CD4-positive, alpha-beta T cell treated with Interferon gamma for 1 hour (primary cell): ENCODE results near the gene SEC14L5.
"Not testable (repeated sequence)": the region's sequence is repeated elsewhere in the genome, so short reads cannot be mapped to it uniquely, and the experiment has no call there.

Experiments
- DNase-seq: peaks from one replicate; pipeline ENCODE4 v3.0.0-alpha.2; 2020

The SEC14L5 gene

DNA sequence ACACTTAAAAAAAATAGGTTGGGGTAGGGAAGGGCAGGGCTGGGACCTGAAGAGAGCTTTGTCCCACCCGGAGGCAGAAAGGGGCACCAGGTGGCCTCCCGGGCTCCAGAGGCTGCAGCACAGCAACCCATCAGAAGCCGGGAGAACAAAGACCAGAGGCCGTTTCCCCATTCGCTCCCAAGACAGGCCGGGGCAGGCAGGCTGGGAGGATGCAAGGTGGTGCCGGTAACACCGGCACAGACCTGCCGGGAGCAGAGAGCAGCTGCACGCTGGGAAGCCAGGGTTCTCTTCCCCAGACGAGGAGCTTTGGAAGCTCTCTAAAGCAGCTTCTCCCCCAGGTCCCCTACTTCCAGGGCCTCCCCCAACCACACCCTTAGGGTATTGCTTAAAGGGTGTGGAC is 26.7 kb upstream of the SEC14L5 start:
- no peak for DNase-seq

DNA sequence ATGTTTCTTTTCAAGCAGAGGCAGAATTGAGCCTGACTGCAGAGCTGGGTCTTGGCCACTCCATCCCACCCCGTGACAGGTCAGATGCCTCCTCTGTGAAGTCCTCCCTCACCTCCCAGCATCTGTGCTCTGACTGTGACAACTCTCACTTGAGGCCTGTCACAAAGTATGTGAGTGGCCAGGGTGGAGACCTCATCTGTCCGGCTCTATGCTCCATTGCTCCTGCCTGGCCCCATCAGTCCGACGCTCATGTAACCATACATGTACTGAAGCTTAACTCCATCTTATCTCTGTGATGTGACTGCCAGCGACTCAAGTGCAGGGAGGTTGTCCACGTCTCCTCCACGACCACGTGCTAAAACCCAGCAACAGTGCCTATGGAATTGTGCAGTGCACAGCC is 24.7 kb upstream of the SEC14L5 start:
- no peak for DNase-seq

DNA sequence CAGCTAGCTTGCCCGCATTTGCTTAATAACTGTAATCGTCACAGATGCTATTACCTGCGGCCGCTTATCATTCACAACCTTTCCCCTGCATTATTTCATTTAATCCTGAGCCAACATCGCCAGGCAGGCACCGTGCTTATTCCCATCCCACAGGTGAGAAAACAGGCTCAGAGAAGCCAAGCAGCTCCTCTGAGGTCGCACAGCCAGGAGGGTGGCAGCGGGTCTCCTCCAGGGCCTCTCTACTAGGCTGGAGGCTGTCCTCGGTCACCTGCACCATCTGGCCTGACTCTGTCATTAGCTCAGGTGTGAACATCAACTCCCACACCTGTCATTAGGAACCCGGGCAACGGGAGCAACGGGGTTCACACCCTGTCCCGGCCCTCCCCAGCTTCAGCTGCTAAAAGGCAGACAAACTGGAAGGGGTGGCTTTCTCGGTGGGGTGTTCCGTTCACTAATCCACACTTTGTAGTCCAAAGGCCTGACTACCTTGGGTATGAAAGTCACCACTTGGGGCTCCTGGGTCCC is 24.2 kb upstream of the SEC14L5 start:
- no peak for DNase-seq

DNA sequence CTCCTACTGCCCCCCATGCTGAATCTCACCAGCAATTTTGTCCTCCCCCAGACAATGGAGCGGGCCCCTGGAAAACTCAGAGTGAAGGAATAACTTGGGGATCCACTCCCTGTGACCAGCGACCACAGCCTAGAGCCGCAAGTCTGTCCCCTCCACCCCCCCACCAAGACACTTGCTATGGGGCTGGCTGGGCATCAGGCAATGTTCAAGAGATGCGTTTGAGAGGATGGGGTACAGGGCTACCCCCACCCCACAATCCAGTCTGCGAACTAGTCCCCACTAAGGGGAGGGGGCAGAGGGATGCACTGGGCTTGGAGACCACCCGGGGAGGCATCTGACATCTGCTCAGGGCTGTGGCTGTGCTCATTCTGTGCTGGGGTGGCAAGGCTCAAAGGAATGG is 23.5 kb upstream of the SEC14L5 start:
- DNase-seq: no peak

DNA sequence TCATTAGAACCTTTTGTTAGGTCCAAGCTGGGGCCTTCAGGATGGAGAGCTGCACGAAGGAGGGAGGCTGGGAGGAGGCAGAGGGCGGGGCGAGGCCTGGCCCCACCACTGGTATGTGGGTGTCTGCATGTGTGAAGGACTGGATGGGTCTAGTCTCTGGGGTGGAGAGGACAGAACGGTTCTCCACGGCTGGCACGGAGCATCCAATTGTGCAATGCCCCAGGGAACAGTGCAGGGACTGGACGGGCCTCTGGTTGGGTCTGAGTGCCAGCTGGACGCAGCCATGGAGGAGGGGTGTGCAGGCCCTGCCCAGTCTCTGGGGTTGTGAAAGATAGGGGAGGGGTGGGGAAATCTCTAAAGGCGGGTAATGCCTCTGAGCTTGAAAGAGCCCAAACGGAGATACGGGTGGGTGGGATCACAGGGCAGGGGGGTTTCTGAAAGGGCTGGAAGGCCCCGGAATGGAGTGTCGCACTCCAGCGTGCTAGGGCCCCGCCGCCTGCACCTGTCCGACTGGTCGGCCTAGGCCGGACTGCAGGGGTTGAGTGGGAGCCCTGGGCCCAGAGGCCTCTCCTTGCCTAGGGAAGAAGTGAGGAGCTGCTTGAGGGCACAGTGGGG is 22.8 kb upstream of the SEC14L5 start:
- no peak for DNase-seq

DNA sequence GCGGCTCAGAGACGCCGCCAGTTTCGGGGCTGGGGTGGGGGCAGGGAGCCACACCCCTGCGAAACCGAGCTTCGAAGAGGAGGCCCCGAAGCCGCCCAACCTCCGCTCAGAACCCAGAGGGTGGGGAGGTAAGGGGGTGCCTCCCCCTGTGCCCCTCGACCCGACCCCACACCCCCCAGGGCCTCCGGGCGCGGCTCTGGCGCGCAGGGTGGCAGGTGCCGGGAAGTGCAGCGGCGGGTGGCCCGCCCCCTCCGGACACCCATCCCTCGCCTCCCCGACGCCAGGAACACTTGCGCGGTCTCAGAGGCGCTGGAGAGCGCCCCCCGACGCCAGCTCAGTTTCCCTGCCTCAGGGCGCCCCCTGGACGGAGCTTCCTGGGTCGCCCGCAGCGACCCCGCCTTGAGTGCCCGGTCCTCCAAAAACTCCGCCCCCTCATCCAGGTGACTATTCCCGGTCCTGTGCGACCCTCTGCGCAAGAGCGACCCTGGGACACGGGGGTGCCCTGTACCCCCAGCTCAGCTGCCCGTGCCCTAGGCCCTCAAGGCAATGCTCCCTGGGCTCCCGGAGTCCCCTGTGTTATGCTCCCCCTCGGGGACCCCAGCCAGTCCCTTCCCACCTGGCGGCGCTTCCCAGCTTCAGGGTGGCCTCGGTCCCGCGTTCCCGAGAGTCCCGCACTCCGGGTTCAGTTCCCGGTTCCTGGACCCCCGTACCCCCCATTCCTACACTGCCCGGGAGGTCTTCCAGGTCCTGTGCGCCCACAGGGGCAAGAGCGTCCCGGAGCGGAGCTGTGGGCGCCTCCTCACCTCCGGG is 21.7 kb upstream of the SEC14L5 start:
- no peak for DNase-seq

DNA sequence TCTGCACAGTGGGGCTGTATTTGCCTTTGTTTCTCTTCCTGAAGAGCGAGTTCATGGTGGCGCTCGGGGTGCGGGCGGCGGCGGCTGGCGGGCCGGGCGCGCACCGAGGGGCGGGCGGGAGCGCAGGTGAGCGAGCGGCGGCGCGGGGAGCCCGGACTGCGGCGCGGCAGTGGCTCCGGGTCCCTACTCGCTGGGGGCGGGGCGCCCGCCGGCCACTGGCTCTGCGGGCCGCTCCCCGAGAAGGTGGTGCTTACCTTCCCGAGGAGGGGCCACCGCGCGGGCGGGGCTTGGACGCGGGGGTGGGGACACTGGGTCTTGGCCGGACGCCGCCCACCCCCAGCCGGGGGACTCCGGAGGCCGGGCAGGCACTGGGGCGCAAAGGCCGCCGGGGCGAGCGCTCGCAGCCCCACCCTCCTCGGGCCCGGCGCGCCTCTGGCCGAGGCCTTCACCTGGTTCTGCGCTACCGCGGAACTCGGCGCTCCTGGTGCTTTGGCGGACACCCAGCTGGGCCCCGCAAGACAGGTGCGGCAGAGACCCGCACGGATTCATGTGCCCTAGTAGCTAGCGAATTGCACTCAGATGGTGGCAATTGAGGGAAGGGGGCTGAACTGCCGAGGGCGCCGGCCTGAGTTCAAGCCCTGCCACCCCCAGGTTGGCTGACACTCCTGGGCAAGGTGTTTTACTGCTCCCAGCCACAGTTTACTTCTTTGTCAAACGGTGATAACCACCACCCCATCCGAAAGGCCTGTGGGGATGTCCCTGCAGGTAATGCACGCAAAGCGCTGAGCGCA is 20.9 kb upstream of the SEC14L5 start, which contains the start of gene PPL:
Gene PPL, minus strand, starts transcription at position 158 of the 791 bp plus-strand sequence. Its CDS starts 103 bp downstream, at position 55.
- DNase-seq: no peak

DNA sequence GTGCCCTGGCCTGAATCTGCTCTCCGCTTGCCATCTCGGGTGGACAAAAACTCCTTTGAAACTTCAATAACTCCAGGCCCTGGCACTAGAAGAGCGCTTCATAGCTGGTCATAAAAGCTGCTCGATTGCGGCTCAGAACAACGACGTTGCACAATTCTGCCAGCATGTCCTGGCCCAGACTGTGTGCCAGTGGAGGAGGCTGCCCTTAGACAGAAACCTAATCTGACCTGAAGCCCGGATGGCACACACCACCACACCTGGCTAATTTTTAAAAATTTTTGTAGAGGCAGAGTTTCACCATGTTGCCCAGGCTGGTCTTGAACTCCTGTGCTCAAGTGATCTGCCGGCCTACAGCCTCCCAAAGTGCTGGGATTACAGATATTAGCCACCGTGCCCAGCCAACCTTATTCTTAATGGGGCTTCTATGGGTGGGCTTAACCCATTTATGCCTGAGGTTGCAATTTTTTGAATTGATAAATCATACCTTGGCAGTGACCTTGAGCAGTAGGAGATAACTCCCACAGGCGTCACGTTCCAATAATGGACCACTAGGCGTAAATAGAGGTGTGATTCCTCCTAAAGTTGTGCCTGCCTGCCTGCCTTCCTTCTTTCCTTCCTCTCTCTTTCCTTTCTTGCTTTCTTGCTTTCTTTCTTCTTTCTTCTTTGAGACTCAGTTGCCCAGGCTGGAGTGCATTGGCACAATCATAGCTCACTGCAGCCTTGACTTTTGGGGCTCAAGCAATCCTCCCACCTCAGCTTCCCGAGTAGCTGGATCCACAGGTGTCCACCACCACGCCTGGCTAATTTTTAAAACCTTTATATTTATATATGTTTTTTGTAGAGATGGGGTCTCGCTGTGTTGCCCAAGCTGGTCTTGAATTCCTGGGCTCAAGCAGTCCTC is 20.1 kb upstream of the SEC14L5 start:
- DNase-seq: no peak

DNA sequence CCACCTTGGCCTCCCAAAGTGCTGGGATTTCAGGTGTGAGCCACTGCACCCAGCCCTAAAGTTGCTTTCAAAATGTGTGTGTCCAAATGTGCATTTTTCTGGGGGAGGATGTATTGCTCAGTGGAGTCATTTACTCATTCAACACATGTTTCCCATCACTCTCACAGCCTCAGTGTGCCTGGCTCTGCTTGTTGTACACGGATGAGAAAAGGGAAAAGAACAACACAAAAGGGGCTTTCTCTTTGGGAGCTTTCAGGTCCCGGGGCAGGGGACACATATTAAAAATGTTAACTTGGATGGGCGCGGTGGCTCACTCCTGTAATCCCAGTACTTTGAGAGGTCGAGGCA is 19.5 kb upstream of the SEC14L5 start:
- no peak for DNase-seq

DNA sequence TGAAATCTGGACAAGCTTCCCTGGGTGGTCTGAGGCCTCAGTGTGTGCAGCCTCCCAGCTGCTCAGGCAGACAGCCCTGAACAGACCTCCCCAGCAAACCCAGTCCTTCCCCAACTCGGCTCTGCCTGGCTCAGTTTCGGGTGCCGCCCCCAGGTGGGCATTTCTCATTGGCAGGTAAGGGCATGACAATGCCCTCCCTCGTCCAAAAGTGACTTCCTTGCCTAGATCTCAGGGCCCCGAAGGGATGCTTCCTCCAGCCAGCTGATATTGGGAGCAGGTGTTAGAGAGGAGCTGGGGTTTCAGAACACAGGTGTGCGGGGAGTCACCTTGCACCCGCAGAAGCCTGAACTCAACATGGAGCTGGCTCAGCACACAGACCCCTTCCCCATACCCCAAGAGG is 17.4 kb upstream of the SEC14L5 start:
- no peak for DNase-seq

DNA sequence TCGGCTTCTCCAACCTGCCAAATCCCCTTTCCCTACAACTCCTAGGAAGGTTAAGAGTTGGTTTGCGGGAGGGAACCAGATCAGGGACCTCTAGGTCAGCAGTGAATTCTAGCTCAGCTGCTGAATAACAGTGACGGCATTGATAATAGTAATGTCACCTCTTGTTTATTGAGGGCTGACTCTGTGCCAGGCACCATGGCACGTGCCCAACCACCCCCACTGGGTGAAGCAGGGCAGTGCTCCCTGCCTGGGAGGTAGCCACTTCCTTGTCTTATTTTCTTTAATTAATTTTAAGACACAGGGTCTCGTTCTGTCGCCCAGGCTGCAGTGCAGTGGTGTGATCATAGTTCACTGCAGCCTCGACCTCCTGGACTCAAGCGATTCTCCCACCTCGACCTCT is 15.6 kb upstream of the SEC14L5 start:
- DNase-seq: no peak

DNA sequence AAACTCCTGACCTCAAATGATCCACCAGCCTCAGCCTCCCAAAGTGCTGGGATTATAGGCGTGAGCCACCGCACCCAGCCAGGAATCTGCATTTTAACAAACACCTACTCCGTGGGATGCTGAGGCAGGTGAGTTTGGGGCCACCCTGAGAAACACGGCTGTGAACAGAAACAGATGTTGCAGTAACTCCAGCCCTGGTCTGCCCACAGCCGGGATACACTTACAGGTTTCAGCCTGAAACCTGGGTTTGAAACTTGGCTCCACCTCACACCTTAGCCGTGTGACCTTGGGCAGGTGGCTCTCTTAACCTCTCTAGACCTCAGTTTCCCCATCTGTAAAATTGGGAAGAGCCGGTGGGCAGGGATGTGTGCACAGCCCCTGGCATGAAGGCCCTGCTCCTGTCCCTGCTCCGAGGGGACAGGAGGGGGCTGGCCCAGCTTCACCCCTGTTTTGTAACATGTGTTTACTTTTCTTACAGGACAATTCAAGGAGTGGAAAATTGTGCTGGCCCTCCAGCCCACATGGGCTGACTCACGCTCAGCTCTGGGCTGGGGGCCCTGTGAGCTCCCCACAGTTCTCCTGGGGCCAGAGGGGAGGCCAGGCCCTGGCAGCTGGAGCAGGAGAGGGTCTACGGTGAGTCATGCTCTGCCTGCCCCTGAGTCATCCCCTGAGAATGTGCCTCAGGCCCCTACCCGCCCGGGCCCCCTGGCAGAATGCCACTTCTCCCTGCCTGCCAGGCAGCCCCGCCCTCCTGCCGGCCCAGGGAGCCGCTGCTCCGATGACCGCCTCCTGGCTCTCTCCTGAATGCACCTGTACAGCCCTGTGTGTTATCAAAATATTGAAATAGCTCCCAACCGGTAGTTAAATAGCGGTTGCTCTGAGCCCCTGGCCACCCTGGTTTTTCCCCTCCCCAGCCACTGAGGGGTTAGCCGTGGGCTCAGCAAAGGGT is 13.5 kb upstream of the SEC14L5 start:
- peak; percentile 6 for DNase-seq

DNA sequence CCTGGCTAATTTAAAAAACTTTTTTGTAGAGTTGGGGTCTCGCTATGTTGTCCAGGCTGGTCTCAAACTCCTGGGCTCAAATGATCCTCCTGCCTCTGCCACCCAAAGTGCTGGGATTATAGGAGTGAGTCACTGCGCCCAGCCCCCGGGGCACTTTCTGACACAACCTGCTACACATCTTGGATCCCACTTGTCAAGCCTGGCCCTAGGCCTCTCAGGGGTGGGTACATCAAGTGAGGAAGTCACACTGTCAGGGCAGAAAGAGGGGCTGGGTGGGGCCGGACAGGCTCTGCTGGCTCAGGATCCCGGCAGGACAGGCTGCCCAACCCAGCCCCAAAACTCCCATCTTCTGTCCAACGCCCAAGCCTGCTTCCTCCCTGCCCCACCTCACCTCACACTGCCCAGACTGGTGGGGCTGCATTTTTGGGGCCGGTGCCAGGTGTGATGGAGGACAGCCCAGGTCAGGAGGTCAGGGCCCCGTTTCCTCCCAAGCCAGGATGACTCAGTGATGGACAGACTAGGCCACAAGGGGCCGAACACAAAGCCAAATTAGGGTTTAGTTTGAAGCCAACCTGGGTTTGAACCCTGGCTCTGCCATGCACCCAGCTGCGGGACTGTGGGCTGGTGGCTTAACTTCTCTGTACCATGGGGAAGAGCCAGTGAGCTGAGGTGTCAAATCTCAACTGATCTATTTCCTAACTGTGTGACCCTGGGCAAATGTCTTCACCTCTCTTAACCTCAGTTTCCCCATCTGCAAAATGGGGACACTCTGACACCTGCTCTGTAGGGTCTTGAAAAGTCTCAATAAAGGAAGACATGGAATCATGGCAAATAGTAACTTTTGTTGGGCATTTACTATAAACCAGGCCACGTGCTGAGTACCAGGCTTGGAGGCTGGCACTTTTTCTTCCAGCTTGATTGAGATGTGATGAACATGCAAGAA is 12.3 kb upstream of the SEC14L5 start:
- DNase-seq: no peak

DNA sequence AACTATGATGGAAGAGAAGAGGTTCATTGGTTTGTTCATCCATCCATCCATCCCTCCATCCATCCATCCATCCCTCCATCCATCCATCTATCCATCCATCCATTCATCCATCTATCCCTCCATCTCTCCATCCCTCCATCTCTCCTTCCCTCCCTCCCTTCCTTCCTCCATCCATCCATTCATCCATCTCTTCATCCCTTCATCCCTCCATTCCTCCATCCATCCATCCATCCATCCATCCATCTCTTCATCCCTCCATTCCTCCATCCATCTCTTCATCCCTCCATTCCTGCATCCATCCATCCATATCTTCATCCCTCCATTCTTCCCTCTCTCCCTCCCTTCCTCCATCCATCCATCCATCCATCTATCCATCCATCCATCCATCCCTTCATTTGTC is 11.2 kb upstream of the SEC14L5 start:
- no peak for DNase-seq

DNA sequence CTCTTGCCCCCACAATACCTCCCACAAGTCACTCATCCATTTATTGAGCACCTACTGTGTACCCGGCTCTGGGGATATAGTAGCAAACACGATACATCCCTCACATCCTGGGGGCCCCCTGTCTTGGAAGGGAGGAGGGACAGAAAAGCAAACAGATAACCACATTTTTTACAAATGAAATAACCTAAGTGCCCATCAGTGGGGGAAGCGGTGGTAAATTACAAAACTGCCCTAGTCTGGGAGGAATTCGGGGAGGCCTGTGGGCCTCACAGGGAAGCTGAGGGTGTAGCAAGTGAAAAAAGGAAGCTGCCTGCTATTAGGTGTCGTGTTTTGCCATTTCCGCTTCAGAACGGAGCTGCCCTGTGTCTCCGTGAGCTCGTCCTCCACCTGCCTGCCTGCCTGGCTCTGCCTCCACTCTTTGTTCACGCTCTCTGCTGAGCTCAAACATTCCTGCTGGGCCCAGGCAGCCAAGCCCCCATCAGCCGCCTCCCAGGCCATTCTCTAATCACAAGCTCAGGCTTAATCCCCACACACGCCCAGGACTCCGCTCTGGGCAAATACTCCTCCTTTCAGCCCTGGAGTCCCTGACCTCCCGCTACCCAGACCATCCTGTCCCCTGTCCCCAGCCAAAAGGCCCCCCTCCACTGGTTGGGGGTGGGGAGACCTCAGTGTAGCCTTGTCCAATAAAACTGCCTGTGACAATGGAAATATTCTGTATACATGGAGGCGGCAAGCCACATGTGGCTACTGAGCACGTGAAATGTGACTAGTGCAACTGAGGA is 10.2 kb upstream of the SEC14L5 start:
- no peak for DNase-seq

DNA sequence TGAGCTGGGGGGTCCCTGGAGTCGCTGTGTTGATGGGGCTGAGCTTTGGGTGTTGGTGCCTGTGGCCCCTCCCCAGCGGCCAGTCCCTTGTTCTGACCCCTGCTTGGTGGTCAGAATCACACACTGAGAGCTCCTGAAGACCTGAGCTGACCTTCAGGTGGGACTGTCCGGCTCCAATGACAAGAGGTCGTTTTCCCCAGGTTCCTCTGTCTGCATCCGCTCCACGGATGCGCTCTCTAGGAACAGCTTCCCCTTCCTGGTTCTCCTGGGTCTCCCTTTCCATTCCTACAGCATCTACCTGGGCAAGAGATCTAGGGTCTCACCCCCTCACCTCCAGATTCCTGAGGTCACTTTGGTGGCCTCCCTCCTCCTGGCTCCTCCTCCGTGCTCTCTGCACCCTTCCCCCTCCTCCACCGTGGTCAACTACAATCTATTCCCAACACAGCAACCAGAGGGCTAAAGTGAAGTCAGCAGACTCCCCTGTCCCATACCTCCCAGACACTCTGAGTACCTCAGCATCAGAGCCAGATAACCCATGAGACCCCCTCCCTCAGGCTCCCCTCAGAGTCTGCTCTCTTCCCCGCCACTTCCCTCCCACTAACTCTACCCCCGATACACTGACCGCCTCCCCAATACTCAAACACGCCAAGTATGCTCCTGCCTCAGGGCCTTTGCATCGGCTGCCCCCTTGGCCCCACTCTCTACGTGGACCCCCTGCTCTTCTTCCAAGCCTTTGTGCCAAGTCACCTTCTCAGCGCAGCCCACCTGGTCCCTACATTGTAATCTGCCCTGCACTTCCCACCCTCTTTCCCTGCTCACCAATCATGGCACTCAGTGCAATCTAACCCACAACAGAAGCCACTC is 9.0 kb upstream of the SEC14L5 start:
- no peak for DNase-seq

DNA sequence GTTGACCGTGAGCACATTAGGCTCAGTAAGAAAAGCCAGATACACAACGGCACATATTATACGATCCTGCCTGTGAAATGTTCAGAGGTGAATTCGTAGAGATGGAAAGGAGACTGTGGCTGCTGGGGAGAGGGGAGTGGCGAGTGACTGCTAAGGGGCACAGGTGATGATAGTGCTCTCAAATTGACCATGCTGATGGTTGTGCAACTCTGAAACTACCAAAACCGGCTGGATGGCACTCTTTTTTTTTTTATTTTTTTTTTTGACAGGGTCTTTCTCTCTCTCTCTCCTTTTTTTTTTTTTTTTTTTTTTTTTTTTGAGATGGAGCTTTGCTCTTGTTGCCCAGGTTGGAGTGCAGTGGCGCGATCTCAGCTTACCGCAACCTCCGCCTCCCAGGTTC is 8.1 kb upstream of the SEC14L5 start:
- DNase-seq: no peak

DNA sequence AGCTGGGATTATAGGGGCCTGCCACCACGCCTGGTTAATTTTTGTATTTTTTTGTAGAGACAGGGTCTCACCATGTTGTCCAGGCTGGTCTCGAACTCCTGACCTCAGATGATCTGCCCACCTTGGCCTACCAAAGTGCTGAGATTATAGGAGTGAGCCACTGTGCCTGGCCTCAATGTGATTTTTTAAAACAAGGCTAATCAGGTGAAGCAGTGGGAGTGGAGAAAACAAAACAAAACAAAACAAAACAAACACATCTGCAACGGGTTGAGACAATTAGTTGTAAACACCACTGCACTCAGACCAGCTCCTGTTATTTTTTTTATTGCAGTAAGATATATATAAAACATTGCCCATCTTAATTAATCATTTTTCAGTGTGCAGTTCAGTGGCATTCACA is 6.5 kb upstream of the SEC14L5 start:
- not testable (repeated sequence) for DNase-seq
